B cell (primary cell): ENCODE results near the gene INSC.

ENCODE experiments used
- CTCF ChIP-seq: fragments of 200-600 bp; IDR thresholded peaks from one replicate; pipeline ENCODE4 v1.8.0; 2022; ENCODE audit warnings: antibody characterized with exemption, mild to moderate bottlenecking
- EZH2 ChIP-seq: IDR thresholded peaks from 2 replicates; pipeline ENCODE4 v1.6.1; 2012; ENCODE audit warnings: borderline replicate concordance, low read depth, mild to moderate bottlenecking, moderate library complexity, low read length; ENCODE audit not compliant: insufficient read depth, poor library complexity, severe bottlenecking

GRCh38 chr11:15127341-15127740 is 12.6 kb downstream of the INSC start:
- TF ChIP-seq EZH2 (no peak), CTCF (no peak)
